GM12878 (cell line): ENCODE data around the gene TET2. TPM values are rescaled to one million over a fixed set of nuclear protein-coding genes. Genes with fewer than 3 reads are reported as not detected.
A peak's percentile ranks its signal among the peaks of the same experiment; 100 is the strongest.

ENCODE experiments used
- BMI1 ChIP-seq: fragments of 450-650 bp; IDR thresholded peaks from 2 replicates; pipeline ENCODE4 v1.6.1; 2016; ENCODE audit warnings: mild to moderate bottlenecking, moderate library complexity, borderline replicate concordance
- CBX3 ChIP-seq: fragments of 200-600 bp; sonication (generic); IDR thresholded peaks from 2 replicates; pipeline ENCODE4 v1.6.1; 2016; ENCODE audit warnings: low read depth, borderline replicate concordance
- E4F1 ChIP-seq: fragments of 450-650 bp; IDR thresholded peaks from 2 replicates; pipeline ENCODE4 v1.6.1; 2018; ENCODE audit warnings: borderline replicate concordance, mild to moderate bottlenecking; ENCODE audit not compliant: partially characterized antibody
- FOXK2 ChIP-seq: fragments of 450-650 bp; IDR thresholded peaks from 2 replicates; pipeline ENCODE4 v1.6.1; 2017; ENCODE audit warnings: mild to moderate bottlenecking, moderate library complexity
- HDAC2 ChIP-seq: fragments of 200-600 bp; sonication (generic); IDR thresholded peaks from 2 replicates; pipeline ENCODE4 v1.6.1; 2017
- HDAC6 ChIP-seq: fragments of 200-600 bp; sonication (generic); IDR thresholded peaks from one replicate; pipeline ENCODE4 v1.8.0; 2017; ENCODE audit warnings: antibody characterized with exemption; ENCODE audit not compliant: unreplicated experiment
- IRF5 ChIP-seq: fragments of 450-650 bp; IDR thresholded peaks from 2 replicates; pipeline ENCODE4 v1.6.1; 2017; ENCODE audit warnings: borderline replicate concordance
- KDM1A ChIP-seq: fragments of 200-600 bp; sonication (generic); IDR thresholded peaks from 2 replicates; pipeline ENCODE4 v1.6.1; 2016; ENCODE audit warnings: borderline replicate concordance
- KLF5 ChIP-seq: fragments of 450-650 bp; IDR thresholded peaks from 2 replicates; pipeline ENCODE4 v1.6.1; 2014; ENCODE audit warnings: mild to moderate bottlenecking; ENCODE audit not compliant: partially characterized antibody
- NBN ChIP-seq: fragments of 450-650 bp; IDR thresholded peaks from 2 replicates; pipeline ENCODE4 v1.6.1; 2016
- NFYB ChIP-seq: IDR thresholded peaks from 2 replicates; pipeline ENCODE4 v1.6.1; 2011; ENCODE audit warnings: low read depth, mild to moderate bottlenecking, low read length, improper control_type of control experiment, moderate library complexity; ENCODE audit not compliant: insufficient read depth
- NR2C1 ChIP-seq: fragments of 450-650 bp; IDR thresholded peaks from 2 replicates; pipeline ENCODE4 v1.6.1; 2017; ENCODE audit warnings: antibody characterized with exemption, mild to moderate bottlenecking, moderate library complexity
- NRF1 ChIP-seq: conservative IDR thresholded peaks from 2 replicates; pipeline ENCODE4 v1.6.1; 2011; ENCODE audit warnings: mild to moderate bottlenecking, low read depth, low read length, improper control_type of control experiment
- POLR2AphosphoS2 ChIP-seq: IDR thresholded peaks from 2 replicates; pipeline ENCODE4 v1.6.1; 2011; ENCODE audit warnings: low read depth, mild to moderate bottlenecking, low read length, improper control_type of control experiment, moderate library complexity
- SIX5 ChIP-seq: IDR thresholded peaks from 2 replicates; pipeline ENCODE4 v1.6.1; 2011; ENCODE audit warnings: mild to moderate bottlenecking, low read depth, low read length, moderate library complexity; ENCODE audit not compliant: severe bottlenecking
- SP1 ChIP-seq: IDR thresholded peaks from one replicate; pipeline ENCODE4 v1.6.1; 2011; ENCODE audit warnings: low read depth, low read length
- SREBF2 ChIP-seq: IDR thresholded peaks from 2 replicates; pipeline ENCODE4 v1.6.1; 2012; ENCODE audit warnings: mild to moderate bottlenecking, low read length
- ZNF274 ChIP-seq: IDR thresholded peaks from one replicate; pipeline ENCODE4 v1.8.0; 2011; ENCODE audit not compliant: insufficient read length, insufficient read depth
- polyA plus RNA-seq, 11 experiments: library from polyadenylated mRNA; depleted of rRNA in 4 of 11; unstranded in 6 of 11; stranded (reverse) in 5 of 11; fragments of >200 nt; fragmentation: Nextera tagmentation in 4 of 11; fragmentation: Illumina TruSeq in 1 of 11; extraction: Ambion mirVana in 4 of 11; extraction: Trizol in 1 of 11; gene quantifications; 1 replicate in 1 of 11; 2 replicates in 10 of 11; pipeline versions ENCODE4 v1.2.1 to v1.2.3, GENCODE V29; 2011 to 2016; ENCODE audit warnings: inconsistent platforms in 2 of 11, missing spikeins in 2 of 11, low read depth in 1 of 11
- total RNA-seq, 4 experiments: library from RNA; depleted of rRNA in 3 of 4; stranded (reverse); fragments of >200 nt in 3 of 4; fragmentation: Illumina TruSeq in 1 of 4; extraction: Trizol in 1 of 4; gene quantifications; 2 replicates each; pipeline versions ENCODE4 v1.2.1 to v1.2.3, GENCODE V29; 2013 to 2021
- TF ChIP-seq, protein P1 (sequence below): IDR thresholded peaks from 2 replicates; pipeline ENCODE4 v1.6.1; 2012; ENCODE audit warnings: low read depth, low read length, improper control_type of control experiment
- TF ChIP-seq, protein P2 (sequence below): fragments of 450-650 bp; formaldehyde crosslinking; IDR thresholded peaks from 2 replicates; pipeline ENCODE4 v1.4.0; 2022; ENCODE audit warnings: mild to moderate bottlenecking, moderate library complexity
- TF ChIP-seq, protein P3 (sequence below): IDR thresholded peaks from 2 replicates; pipeline ENCODE4 v1.6.1; 2011; ENCODE audit warnings: borderline replicate concordance, low read depth, mild to moderate bottlenecking, moderate library complexity, low read length; ENCODE audit not compliant: insufficient read depth, poor library complexity, severe bottlenecking

Gene TET2
- total and polyA plus RNA-seq, 10 of the 15 experiments (the other 5 are each of a cell fraction or from before 2014, with no cell fraction given) = 3.7 to 49.0 (median 27.5) TPM

DNA sequence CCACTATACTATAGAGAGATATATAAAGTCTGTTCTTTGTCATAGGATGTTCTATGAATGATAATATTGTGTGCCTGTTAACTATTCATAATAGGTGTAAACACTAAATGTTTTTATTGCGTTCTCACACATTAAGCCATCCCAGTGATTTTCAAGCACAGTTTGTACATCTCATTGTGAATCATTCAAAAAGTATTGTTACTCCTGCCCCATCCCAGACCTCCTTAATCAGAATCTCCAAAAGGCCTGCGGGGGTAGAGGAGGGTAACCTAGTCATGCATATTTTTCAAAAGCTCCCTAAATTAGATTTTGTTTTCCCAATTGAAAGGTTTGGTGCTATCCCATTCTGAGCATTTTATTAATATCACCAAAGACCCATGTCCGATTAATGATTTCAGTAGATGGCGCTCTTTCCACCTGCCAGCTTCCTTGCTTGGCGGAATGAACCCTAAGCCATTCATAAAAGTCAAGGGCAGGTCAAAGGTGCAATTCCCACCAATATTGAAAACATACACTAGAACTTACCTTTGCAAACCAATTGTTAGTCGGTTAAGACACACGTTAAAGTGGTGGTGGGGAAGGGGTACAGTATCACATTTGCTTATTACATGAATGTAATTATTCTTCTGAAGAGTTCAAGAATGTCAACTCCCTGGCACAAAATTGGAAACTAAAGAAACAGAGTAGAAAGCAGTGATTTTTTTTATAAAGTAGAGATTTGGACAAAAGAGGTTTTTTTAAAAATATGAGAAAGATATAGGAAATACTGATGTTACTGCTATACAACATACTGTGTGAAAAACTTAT lies 5.8 kb upstream of the TET2 start (continued):
- TF ChIP-seq NBN (no peak), ZNF274 (no peak), NFYB (no peak), IRF5 (no peak), HDAC2 (no peak), SREBF2 (no peak), POLR2AphosphoS2 (no peak), KLF5 (no peak), NR2C1 (peak; percentile 65), KDM1A (no peak), NRF1 (no peak), HDAC6 (no peak), FOXK2 (no peak), SP1 (no peak), BMI1 (no peak), E4F1 (no peak), CBX3 (no peak), SIX5 (no peak)
- TF ChIP-seq, protein P1, sequence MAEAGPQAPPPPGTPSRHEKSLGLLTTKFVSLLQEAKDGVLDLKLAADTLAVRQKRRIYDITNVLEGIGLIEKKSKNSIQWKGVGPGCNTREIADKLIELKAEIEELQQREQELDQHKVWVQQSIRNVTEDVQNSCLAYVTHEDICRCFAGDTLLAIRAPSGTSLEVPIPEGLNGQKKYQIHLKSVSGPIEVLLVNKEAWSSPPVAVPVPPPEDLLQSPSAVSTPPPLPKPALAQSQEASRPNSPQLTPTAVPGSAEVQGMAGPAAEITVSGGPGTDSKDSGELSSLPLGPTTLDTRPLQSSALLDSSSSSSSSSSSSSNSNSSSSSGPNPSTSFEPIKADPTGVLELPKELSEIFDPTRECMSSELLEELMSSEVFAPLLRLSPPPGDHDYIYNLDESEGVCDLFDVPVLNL = no peak
- TF ChIP-seq, protein P2, sequence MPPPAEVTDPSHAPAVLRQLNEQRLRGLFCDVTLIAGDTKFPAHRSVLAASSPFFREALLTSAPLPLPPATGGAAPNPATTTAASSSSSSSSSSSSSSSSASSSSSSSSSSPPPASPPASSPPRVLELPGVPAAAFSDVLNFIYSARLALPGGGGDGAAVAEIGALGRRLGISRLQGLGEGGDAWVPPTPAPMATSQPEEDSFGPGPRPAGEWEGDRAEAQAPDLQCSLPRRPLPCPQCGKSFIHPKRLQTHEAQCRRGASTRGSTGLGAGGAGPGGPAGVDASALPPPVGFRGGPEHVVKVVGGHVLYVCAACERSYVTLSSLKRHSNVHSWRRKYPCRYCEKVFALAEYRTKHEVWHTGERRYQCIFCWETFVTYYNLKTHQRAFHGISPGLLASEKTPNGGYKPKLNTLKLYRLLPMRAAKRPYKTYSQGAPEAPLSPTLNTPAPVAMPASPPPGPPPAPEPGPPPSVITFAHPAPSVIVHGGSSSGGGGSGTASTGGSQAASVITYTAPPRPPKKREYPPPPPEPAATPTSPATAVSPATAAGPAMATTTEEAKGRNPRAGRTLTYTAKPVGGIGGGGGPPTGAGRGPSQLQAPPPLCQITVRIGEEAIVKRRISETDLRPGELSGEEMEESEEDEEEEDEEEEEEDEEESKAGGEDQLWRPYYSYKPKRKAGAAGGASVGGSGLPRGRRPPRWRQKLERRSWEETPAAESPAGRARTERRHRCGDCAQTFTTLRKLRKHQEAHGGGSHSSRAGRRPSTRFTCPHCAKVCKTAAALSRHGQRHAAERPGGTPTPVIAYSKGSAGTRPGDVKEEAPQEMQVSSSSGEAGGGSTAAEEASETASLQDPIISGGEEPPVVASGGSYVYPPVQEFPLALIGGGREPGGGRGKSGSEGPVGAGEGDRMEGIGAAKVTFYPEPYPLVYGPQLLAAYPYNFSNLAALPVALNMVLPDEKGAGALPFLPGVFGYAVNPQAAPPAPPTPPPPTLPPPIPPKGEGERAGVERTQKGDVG (CRISPR knock-in tag) = no peak
- TF ChIP-seq, protein P3, sequence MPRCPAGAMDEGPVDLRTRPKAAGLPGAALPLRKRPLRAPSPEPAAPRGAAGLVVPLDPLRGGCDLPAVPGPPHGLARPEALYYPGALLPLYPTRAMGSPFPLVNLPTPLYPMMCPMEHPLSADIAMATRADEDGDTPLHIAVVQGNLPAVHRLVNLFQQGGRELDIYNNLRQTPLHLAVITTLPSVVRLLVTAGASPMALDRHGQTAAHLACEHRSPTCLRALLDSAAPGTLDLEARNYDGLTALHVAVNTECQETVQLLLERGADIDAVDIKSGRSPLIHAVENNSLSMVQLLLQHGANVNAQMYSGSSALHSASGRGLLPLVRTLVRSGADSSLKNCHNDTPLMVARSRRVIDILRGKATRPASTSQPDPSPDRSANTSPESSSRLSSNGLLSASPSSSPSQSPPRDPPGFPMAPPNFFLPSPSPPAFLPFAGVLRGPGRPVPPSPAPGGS = no peak
